Islet of Langerhans (tissue), 1 donor: Measurements from ENCODE around the gene SLC16A5.
A peak's percentile ranks its signal among the peaks of the same experiment; 100 is the strongest.
"Not testable (repeated sequence)": the region's sequence is repeated elsewhere in the genome, so short reads cannot be mapped to it uniquely, and the experiment has no call there.

Source experiments
- FAIRE-seq: peaks from one replicate; lab custom pipeline; 2011; peaks lifted over from hg19 to GRCh38; lab: Jason Lieb, UNC

SLC16A5 gene, protein sequence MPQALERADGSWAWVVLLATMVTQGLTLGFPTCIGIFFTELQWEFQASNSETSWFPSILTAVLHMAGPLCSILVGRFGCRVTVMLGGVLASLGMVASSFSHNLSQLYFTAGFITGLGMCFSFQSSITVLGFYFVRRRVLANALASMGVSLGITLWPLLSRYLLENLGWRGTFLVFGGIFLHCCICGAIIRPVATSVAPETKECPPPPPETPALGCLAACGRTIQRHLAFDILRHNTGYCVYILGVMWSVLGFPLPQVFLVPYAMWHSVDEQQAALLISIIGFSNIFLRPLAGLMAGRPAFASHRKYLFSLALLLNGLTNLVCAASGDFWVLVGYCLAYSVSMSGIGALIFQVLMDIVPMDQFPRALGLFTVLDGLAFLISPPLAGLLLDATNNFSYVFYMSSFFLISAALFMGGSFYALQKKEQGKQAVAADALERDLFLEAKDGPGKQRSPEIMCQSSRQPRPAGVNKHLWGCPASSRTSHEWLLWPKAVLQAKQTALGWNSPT

DNA sequence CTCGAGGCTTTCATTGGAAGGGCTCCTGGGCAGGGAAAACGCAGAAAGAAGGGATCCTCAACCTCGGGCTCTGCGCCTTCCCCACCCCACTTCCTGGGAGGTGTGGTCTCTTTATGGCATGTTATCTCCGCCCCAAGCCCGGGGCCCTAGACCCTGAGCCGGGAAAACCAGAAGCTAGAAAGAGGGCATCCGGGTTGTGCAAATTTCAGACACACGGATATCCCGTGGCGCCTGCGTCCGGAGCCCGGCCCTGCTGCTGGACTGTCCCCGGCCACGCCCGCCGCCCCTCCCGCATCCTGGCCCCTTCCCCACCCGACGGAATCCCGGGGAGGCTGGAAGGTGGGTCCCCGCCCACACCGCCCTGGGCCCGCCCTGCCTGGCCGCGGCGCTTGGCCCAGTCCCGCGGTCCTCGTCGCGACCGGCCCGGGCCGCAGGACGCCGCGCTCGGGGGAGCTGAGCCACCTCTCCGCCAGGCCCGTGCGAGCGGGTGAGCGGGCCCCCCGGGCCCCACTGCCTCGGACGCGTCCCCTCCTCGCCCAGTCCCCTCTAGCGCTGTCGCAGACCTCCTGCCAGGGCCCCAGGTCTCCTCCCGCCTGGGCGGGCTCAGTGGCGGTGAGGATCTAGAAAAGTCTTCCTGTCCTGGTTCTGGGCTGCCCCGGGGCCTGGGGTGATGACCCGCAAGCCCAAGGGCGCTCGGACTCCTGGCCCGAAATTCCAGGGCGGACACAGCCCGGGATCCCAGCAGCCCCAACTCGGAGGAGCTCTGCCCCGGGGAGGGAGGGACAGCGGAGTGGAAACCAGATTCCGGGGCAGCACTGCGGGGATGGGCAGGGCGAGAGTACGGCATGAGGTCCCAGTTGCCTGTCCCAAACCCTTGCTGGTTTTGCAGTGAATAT, at the start of gene SLC16A5:
SLC16A5 (plus strand) TSS at position 397 of the 896 bp plus-strand sequence. CDS start 5,683 bp downstream, outside the sequence.
- FAIRE-seq: no peak

DNA sequence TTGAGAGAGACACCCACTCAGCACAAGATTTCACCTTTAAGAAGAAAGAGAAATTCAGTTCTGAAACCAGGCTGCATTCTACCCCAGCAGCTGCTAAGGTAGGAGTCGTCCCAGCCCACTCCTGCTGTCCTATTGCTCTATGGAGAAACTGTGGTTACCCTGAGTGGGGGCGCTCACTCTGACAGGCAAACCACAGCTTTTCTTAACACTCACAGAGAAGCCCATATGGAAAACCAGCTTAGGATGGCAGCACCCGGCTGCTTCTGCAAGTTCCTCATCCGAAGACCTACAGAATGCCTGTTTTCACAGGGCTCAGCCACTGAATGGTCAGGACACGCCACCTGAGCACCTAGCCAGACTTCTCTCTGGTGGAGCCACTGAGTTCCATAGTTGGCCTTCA, 48.5 kb upstream of the SLC16A5 start:
- FAIRE-seq: no peak

DNA sequence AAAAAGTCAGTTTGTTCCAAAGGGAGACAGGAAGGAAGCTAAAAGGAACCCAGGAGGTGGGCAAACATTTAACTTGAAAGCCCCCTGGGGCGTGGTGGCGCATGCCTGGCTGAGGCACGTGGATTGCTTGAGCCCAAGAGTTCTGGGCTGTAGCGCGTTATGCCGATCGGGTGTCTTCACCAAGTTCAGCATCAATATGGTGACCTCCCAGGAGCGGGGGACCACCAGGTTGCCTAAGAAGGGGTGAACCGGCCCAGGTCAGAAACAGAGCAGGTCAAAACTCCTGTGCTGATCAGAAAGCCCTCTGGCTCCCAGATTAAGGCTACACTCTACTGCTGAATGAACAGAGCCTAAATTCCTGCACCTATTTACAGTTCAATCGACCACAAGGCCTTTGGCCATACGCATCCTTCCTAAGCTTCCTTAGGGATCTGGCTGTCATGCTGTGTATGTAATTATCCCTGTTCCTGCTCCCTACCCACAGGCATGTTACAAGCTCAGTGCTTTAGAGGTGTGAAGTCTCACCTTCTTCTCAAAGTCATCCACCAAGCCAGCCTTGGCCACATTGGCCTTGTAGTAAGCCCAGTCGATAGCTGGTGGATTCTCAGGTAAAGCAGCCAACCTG, 46.0 kb upstream of the SLC16A5 start:
- no peak for FAIRE-seq

DNA sequence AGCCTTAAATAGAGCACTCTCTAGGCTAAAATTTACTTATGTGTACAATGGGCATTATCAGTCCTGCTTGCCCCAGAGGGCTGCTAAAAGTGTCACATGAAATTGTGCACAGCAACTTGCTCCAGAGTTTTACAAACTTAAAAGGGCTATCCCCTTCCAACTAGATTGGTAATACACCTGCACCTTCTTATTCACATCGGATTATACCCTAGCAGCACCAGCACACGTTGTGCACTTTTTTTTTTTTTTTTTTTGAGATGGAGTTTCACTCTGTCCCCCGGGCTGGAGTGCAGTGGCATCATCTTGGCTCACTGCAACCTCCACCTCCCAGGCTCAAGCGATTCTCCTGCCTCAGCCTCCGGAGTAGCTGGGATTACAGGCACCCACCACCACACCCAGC, 44.0 kb upstream of the SLC16A5 start:
- not testable (repeated sequence) for FAIRE-seq

DNA sequence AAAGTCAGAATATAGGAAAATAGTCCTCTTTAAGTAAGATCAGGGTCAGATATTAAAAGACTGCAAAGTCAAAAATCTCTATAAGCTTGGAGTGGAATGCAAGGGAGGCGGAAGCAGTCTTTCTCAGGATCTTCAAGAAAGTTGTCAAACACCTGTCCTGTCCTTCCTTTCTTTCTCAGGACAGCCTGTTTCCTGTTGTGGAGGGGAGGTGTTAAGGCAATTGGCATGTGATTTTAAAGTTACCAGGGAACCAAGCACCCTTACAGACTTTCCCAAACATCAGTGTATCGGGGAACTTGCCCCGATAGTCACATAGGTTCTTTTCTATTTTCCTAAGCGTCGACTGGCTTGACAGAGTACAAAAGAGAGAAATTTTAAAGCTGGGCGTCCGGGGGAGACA, 43.0 kb upstream of the SLC16A5 start:
- no peak for FAIRE-seq

DNA sequence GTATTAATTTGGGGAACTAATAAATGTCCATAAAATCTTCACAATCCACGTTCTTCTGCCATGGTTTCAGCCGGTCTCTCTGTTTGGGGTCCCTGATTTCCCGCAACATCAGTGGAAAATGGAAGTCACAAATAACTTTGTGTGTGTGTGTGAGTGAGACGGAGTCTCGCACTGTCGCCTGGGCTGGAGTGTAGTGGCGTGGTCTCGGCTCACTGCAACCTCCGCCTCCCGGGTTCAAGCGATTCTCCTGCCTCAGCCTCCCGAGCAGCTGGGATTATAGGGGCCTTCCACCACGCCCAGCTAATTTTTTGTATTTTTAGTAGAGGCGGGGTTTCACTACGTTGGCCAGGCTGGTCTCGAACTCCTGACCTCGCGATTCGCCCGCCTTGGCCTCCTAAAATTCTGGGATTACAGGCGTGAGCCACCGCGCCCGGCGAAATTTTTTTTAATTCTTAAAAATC, 41.8 kb upstream of the SLC16A5 start:
- not testable (repeated sequence) for FAIRE-seq

DNA sequence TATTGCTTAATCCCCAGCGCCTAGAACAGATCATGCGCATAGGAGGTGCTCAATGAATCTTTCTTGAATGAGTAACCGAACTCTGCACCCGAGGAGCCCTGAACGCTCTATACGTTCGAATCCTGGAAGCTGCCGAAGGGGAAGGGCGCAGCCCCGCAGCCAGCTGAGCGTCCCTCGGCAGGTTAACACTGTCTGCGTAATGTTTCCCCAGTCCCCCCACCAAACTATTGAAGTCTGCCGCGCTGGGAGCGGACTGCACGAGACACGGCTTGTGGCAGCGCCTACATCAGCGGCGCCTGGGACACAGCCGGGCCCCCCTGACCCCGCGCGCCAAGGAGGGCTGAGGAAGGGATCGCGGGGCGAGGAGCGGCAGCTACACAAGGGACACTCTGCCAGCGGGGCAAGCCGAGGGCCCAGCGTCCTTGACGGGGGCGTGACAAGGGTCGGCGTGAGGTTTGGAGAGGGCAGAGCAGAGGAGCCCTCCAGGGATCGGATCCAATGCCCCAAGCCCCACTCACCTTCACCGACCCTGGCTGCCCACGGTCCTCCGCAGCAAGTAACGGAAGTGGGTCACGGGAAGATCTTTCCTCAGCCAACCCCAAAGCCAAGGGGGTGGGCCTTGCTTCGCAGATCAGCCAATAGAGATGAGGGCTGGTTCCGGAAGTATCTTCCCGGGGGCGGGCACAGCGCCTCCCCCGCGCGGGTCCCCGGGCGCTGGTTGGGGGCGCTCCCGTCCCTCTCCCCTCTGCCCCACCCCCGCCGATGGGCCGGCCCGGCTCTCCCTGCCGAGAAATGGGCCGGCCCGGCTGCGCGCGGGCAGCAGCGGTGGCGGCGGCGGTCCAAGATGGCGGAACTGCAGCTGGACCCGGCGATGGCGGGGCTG, 41.1 kb upstream of the SLC16A5 start, which contains the start of the genes ATP5PD and KCTD2:
ATP5PD (minus strand) TSS at position 563 of the 883 bp plus-strand sequence. CDS start 4,319 bp downstream, outside the sequence.
KCTD2 (plus strand) TSS at position 819 of the 883 bp plus-strand sequence; CDS start at position 845, 26 bp downstream.
- peak; percentile 21 for FAIRE-seq

DNA sequence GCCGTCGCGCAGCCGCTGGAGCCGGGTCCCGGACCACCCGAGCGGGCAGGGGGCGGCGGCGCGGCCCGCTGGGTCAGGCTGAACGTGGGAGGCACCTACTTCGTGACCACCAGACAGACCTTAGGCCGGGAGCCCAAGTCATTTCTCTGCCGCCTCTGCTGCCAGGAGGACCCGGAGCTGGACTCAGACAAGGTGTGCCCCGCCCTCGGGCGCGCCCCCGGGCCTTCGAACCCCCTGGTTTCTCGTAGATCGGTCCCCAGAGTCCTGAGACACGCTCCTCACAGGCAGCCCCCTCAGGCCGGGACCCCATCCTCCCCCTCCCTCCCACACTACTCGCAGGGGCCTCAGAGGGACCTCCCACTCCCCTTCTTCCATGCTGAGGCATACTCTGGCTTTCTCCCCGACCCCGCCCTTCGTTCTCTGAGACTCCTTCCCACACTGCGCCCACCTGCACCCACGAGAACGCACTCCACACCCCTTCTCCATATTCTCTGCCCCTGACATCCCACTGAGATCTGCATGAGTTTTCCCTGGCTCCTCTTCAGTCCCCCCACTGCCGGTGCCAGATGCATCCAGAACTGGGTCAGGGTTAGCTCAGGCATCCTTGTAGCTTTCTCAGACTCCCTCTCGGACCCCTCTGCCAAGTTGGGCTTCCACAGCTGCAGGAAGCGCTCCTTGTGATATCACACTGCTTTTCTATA, 40.2 kb upstream of the SLC16A5 start:
- no peak for FAIRE-seq

DNA sequence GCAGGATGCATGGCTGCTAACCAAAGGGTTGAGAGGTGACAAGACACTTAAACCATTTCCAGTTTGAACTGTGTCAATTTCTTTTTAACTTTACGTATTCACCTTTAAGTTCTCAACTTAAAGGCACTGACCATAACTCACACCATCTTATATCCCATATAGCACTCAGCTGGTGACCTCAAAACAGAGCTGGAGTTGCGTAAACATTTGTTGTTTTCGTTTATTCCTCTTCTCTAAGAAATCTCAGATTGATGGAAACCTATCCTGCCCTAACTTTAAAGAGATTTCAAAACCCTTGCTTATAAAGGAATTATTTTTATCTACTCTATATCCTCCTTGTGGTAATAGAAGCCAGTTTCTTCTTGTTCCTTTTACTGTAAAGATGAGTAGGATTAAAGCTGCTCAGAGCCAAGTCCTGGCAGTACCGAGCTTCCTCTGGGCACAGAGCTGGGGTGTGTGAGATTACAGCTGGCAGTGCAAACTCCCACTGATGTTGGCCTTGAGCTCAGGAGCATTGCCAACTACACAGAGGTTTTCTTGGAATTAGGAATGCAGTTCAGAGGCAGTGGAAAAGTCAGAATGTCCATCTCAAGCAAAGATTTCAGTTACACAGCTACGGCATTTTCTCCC, 39.4 kb upstream of the SLC16A5 start:
- no peak for FAIRE-seq

DNA sequence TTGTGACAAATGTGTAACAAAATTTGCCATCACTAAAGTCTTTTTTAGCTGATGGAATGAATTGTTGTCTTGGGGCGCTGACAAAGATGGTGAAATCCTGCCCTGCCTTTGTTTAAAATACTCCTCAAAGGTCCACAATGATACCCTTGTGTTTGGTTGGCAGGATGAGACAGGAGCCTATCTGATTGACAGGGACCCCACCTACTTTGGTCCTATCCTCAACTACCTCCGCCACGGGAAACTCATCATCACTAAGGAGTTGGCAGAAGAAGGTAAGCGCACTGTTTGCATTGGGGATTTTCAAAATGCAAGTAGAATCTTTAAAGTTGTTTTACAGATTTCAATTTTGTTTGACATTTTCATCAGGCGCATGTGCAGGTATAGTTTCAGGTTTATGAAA, 38.7 kb upstream of the SLC16A5 start:
- no peak for FAIRE-seq

DNA sequence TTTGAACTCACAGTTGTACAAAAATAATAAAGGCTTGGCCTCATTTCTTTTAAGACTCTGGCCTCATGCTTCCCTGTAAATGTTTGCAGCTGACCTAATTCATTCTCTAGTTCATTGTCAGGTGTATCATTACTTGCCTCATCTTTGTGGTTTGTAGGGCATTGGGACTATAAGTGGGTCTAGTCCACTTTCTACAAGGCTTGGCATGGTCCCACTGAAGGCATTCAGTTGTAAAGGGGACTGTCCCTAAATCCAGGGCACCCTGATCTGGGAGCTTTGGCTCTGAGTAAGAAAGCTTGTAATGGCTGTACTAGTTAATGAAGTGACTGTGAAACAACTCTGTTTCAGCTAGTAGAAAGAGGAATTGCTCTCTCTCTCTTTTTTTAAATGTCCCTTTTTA, 38.0 kb upstream of the SLC16A5 start:
- FAIRE-seq: no peak

DNA sequence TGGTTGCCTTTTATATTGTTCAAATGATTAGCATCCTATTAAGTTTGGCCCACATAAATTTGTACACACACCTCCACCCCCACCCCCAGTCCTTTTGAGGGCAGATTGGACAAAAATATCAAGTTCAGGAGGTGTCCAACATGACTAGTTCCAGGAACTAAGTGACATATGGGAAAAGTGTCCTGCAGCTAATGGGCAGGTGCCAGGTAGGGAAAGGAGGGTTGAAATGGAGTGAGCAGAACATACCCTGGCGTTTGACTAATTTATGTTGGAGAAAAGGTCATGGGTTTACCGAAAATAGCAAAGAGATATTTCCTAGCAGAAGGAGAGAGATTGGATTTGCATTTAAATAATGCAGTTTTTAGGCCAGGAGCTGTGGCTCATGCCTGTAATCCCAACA, 35.8 kb upstream of the SLC16A5 start:
- no peak for FAIRE-seq

DNA sequence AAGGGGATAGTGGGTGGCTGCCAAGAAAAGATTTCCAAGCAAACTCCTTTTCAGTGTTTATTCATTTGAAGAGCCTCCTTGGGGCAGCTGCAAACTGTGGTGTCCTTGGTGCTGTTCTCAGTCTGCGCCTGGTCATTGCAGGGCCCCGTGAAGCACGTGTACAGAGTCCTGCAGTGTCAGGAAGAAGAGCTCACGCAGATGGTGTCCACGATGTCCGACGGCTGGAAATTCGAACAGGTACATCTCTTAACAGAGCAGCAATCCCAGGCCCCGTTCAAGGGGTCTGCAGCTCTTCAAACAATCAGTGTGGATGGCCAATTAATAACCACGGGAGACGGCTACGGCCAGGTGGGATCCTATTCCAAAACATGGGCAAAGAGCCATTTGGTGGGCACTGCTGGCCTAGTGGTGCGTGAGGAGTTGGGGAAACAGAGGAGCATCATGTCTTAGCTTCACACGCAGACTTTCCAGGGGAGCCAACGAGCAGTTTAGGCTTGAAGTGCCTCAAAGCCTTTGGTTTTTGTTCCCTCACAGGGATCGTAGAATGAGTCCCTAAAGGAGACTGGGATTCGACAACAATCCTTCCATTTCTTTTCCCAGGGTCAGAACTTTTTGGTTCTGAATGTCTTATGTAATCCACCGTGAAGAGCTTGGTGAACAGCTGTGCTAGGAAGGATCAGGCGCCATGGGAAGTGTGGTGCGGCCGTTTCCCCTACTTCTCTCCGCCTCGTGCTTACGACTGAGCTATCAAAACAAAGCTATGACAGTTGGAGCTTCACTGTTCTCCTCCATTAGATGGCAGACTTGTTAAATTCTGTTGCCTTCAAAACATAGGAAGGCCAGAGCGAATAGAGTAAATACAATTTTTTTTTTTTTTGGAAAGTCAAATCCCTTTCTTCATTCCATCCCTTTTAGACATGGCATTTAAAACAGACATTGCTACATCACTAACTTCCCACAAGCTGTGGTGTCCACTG, 28.1 kb upstream of the SLC16A5 start:
- FAIRE-seq: peak; percentile 82

DNA sequence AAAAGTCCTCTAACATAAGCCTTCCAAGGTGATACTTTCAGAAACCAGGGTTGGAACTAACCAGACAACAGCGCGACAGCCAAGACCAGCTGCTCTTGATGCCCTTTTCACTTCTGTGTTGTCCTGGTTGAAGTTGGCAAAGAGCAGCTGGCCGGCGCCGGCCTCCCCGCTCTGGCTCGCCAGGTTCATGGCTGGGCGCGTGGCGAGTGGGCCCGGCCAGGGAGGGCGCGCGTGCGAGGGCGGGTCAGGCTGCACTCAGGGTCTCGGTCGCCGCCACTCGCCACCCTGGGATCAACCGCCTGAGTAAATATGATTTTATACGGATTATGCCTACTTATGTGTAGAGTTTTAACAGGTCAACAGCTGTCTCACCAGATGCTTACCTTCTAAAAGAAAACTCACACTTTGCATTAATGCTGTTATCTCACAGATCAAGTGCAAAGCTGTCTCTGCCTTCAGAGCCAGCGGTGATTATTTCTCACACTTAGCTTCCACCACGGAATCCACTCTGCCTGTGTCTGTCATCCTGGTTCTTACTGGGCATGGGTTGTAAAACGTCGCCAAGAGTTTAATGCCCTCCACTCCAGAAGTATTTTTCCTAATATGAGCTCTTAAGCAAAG, 27.2 kb upstream of the SLC16A5 start:
- FAIRE-seq: no peak

DNA sequence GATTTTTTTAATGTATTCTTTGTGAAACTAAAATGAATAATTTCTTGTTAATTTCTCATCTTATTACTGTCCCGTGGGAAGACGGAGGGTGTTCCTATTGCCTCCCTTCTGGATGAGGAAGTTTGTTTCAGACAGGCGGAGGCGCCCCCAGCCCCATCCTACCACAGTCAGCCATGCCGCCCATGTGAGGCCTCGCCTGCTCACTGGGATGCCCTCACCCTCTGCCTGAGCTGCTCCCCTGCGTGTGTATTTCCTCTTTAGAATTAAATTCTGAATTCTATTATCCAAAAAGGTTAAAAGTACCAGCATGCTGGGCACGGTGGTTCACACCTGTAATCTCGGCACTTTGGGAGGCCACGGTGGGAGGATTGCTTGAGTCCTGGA, 26.7 kb upstream of the SLC16A5 start:
- FAIRE-seq: no peak

DNA sequence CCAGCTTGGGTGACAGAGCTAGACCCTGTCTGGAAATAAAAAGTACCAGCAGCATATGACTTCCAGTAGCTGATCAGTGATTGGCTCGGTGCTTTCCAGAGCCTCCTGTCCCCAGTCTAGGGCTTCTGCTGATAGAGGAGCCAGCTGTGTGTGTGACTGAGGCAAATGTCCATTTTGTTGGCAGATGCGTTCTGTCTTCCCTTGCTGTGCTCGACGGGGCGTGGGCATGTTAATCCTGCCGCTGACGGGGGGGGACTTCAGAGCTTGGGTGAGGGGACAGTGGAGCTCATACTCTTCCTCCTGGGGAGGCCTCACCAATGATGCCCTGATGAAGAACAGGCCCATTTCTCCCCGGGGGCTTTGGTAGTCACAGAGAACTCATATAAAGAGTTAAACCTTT, 26.1 kb upstream of the SLC16A5 start:
- FAIRE-seq: no peak

DNA sequence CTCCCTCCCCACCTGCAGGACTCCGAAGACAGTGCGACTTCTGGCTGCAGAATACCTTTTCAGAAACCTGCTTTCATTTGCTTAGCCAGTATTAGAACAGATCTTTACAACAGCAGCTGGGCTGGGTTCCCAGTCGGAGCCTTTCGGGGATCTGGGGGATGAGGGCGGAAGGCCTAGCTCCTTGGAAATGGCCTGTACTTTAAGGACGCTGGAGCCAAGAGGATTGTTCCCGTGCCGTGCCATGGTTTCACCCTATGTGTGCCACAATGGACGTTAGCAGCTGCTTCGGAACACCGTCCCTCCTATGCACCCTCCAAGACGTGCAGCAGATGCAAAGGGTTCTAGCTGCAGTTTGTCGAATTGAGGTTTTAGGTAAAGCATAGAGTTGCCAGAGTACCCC, 24.6 kb upstream of the SLC16A5 start:
- no peak for FAIRE-seq

DNA sequence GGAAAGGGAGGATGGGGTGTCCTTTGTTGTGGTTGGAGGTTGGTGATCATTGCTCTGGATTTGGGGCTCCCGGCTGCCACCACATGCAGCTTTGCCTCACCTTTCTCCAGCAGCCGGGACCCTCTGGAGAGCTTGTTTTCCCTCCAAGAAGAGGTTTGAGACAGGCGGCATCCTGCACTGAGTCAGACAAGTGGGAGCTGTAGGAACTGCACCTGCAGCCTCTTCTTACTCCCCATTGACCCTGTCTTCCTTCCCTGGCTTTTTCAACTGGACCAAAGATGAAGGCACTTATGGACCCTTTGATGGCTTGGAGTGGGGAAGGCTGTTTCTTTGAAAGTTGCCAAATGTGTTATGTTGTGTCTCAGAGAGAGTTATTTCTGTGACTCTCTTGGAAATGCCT, 24.1 kb upstream of the SLC16A5 start:
- no peak for FAIRE-seq
